H1 (cell line): Measurements from ENCODE around the gene TMEM178B. TPM values are rescaled to one million over a fixed set of nuclear protein-coding genes. Genes with fewer than 3 reads are reported as not detected.

Experiments
- CTCF ChIA-PET: fragments of 300-600 bp; sonication (Branson Sonifier 250); formaldehyde crosslinking; loops from one replicate; lab custom pipeline; 2021; ENCODE audit not compliant: partially characterized antibody; lab: Charles Lee
- POLR2A ChIA-PET: fragments of 300-600 bp; sonication (Branson Sonifier 250); formaldehyde crosslinking; loops from one replicate; lab custom pipeline; 2021; ENCODE audit warnings: inconsistent platforms; ENCODE audit not compliant: partially characterized antibody; lab: Charles Lee
- DNase-seq, 2 experiments: peaks; one replicate each; pipeline versions ENCODE4 v3.0.0 to v3.0.0-alpha.2; 2010 to 2022; ENCODE audit warnings: low spot score in 2 of 2, low read depth in 1 of 2, mixed read lengths in 1 of 2
- FAIRE-seq: peaks from 2 replicates; lab custom pipeline; 2011; peaks lifted over from hg19 to GRCh38; lab: Jason Lieb, UNC
- H2AFZ ChIP-seq: 2 replicates; pipeline ENCODE4 v1.8.1; 2012; ENCODE audit warnings: low read length, inconsistent platforms
- H2AK5ac ChIP-seq: 2 replicates; pipeline ENCODE4 v1.6.1; 2013; ENCODE audit warnings: low read depth, low read length
- H2BK120ac ChIP-seq: replicated peaks from 2 replicates; pipeline ENCODE3; 2013; ENCODE audit warnings: low read depth, low read length, inconsistent platforms
- H2BK12ac ChIP-seq: 2 replicates; pipeline ENCODE4 v1.6.1; 2013; ENCODE audit warnings: low read depth, low read length
- H2BK15ac ChIP-seq: 2 replicates; pipeline ENCODE4 v1.6.1; 2013; ENCODE audit warnings: low read length
- H2BK20ac ChIP-seq: 2 replicates; pipeline ENCODE4 v1.6.1; 2013; ENCODE audit warnings: low read length
- H2BK5ac ChIP-seq: 2 replicates; pipeline ENCODE4 v1.6.1; 2013; ENCODE audit warnings: low read depth, low read length
- H3K14ac ChIP-seq: 2 replicates; pipeline ENCODE4 v1.6.1; 2013; ENCODE audit warnings: inconsistent platforms; ENCODE audit not compliant: insufficient read length
- H3K18ac ChIP-seq: 2 replicates; pipeline ENCODE4 v1.6.1; 2013; ENCODE audit warnings: low read length; ENCODE audit errors: extremely low read depth
- H3K23ac ChIP-seq: 2 replicates; pipeline ENCODE4 v1.6.1; 2013; ENCODE audit warnings: inconsistent platforms; ENCODE audit not compliant: insufficient read length
- H3K23me2 ChIP-seq: 2 replicates; pipeline ENCODE4 v1.6.1; 2013; ENCODE audit warnings: low read depth, low read length
- H3K27ac ChIP-seq: 2 replicates; pipeline ENCODE4 v1.6.1; 2011; ENCODE audit warnings: low read depth, low read length, inconsistent platforms
- H3K27me3 ChIP-seq, 4 experiments: replicated peaks in 1 of 4; 1 replicate in 1 of 4; 2 replicates in 3 of 4; pipeline versions ENCODE4 v1.6.1 to v1.8.1; 2011 to 2013; ENCODE audit warnings: low read length in 3 of 4, mild to moderate bottlenecking in 3 of 4, inconsistent platforms in 2 of 4, mixed read lengths in 2 of 4, moderate library complexity in 1 of 4; ENCODE audit not compliant: control insufficient read depth in 3 of 4, insufficient read depth in 3 of 4; ENCODE audit errors: extremely low read depth in 1 of 4
- H3K36me3 ChIP-seq, 4 experiments: 2 replicates each; pipeline versions ENCODE4 v1.6.1 to v1.8.1; 2011 to 2013; ENCODE audit warnings: mild to moderate bottlenecking in 4 of 4, low read length in 3 of 4, moderate library complexity in 2 of 4, control low read depth in 1 of 4, inconsistent platforms in 1 of 4; ENCODE audit not compliant: insufficient read depth in 4 of 4, control insufficient read depth in 2 of 4
- H3K4ac ChIP-seq: replicated peaks from 2 replicates; pipeline ENCODE3; 2013; ENCODE audit warnings: low read length, low read depth, mixed read lengths, inconsistent platforms; ENCODE audit not compliant: insufficient read length
- H3K4me1 ChIP-seq, 4 experiments: replicated peaks in 1 of 4; 1 replicate in 1 of 4; 2 replicates in 3 of 4; pipeline versions ENCODE4 v1.6.1 to v1.8.1; 2011 to 2013; ENCODE audit warnings: low read length in 3 of 4, inconsistent platforms in 2 of 4, mixed read lengths in 1 of 4; ENCODE audit not compliant: insufficient read depth in 4 of 4, control insufficient read depth in 3 of 4
- H3K4me2 ChIP-seq, 2 experiments: 2 replicates each; pipeline versions ENCODE4 v1.6.1 to v1.8.1; 2011 to 2013; ENCODE audit warnings: low read depth in 2 of 2, low read length in 2 of 2, control low read depth in 1 of 2, inconsistent platforms in 1 of 2, mild to moderate bottlenecking in 1 of 2; ENCODE audit not compliant: insufficient read depth in 1 of 2
- H3K4me3 ChIP-seq, 4 experiments: fragments of 200-600, 300-600 bp in 1 of 4; sonication (generic), shearing (Covaris generic), sonication (Bioruptor Twin) in 1 of 4; 2 replicates each; pipeline versions ENCODE4 v1.5.1 to v1.8.1; 2011 to 2016; ENCODE audit warnings: low read length in 4 of 4, low read depth in 3 of 4, control low read depth in 2 of 4, inconsistent platforms in 2 of 4, mild to moderate bottlenecking in 2 of 4, mixed read lengths in 1 of 4, moderate library complexity in 1 of 4; ENCODE audit not compliant: insufficient read depth in 2 of 4; ENCODE audit errors: extremely low read depth in 1 of 4
- H3K56ac ChIP-seq: replicated peaks from 2 replicates; pipeline ENCODE3; 2013; ENCODE audit warnings: low read depth, mild to moderate bottlenecking, mixed read lengths, low read length, inconsistent platforms; ENCODE audit not compliant: insufficient read length
- H3K79me1 ChIP-seq: 2 replicates; pipeline ENCODE4 v1.6.1; 2013; ENCODE audit warnings: low read depth, low read length, control low read depth
- H3K79me2 ChIP-seq, 2 experiments: 2 replicates each; pipeline versions ENCODE4 v1.6.1 to v1.8.1; 2012 to 2013; ENCODE audit warnings: low read length in 2 of 2, mild to moderate bottlenecking in 2 of 2, inconsistent platforms in 1 of 2; ENCODE audit not compliant: insufficient read depth in 2 of 2, control insufficient read depth in 1 of 2
- H3K9ac ChIP-seq, 4 experiments: replicated peaks in 1 of 4; 1 replicate in 1 of 4; 2 replicates in 3 of 4; pipeline versions ENCODE4 v1.6.1 to v1.8.1; 2011 to 2013; ENCODE audit warnings: low read depth in 3 of 4, low read length in 3 of 4, control low read depth in 2 of 4, mild to moderate bottlenecking in 2 of 4, moderate library complexity in 2 of 4, inconsistent platforms in 1 of 4; ENCODE audit errors: extremely low read depth in 1 of 4
- H3K9me3 ChIP-seq, 2 experiments: 2 replicates each; pipeline versions ENCODE4 v1.6.1 to v1.8.1; 2012 to 2013; ENCODE audit warnings: mild to moderate bottlenecking in 2 of 2, moderate library complexity in 2 of 2, control low read depth in 1 of 2, inconsistent platforms in 1 of 2, low read depth in 1 of 2, low read length in 1 of 2, mixed read lengths in 1 of 2; ENCODE audit not compliant: insufficient read depth in 2 of 2
- H4K20me1 ChIP-seq, 2 experiments: replicated peaks in 1 of 2; 2 replicates each; pipeline versions ENCODE3 to v1.8.1; 2011 to 2013; ENCODE audit warnings: inconsistent platforms in 2 of 2, low read length in 2 of 2, mild to moderate bottlenecking in 1 of 2; ENCODE audit not compliant: insufficient read depth in 2 of 2, control insufficient read depth in 1 of 2
- H4K5ac ChIP-seq: 2 replicates; pipeline ENCODE4 v1.6.1; 2013; ENCODE audit warnings: low read length, low read depth, mixed read lengths, inconsistent platforms; ENCODE audit not compliant: insufficient read length
- H4K8ac ChIP-seq: 2 replicates; pipeline ENCODE4 v1.8.0; 2013; ENCODE audit warnings: mild to moderate bottlenecking, moderate library complexity, low read length, inconsistent platforms; ENCODE audit not compliant: insufficient read depth; ENCODE audit errors: extremely low read depth
- H4K91ac ChIP-seq: replicated peaks from 2 replicates; pipeline ENCODE3; 2013; ENCODE audit warnings: low read length, mixed read lengths, inconsistent platforms; ENCODE audit not compliant: insufficient read length
- BCL11A ChIP-seq, 2 experiments: IDR thresholded peaks; one replicate each; pipeline ENCODE4 v1.6.1; 2011; ENCODE audit warnings: low read depth in 2 of 2, low read length in 2 of 2, mild to moderate bottlenecking in 2 of 2
- CBX5 ChIP-seq: fragments of 300-800, 300-1000 bp; sonication (generic); IDR thresholded peaks from 2 replicates; pipeline ENCODE4 v1.7.1; 2016; ENCODE audit warnings: antibody characterized with exemption, low read length, low read depth
- CTBP2 ChIP-seq: IDR thresholded peaks from 2 replicates; pipeline ENCODE4 v1.7.0; 2011; ENCODE audit warnings: borderline replicate concordance, mild to moderate bottlenecking, moderate library complexity, mixed read lengths, low read length; ENCODE audit not compliant: insufficient read depth, insufficient read length
- EGR1 ChIP-seq: IDR thresholded peaks from 2 replicates; pipeline ENCODE4 v1.6.1; 2011; ENCODE audit warnings: low read depth, low read length, borderline replicate concordance
- EZH2 ChIP-seq: fragments of 200-600 bp; sonication (generic); IDR thresholded peaks from 2 replicates; pipeline ENCODE4 v1.7.1; 2012; ENCODE audit warnings: low read depth, mild to moderate bottlenecking, moderate library complexity, low read length, inconsistent platforms; ENCODE audit not compliant: severe bottlenecking
- JUND ChIP-seq: IDR thresholded peaks from 2 replicates; pipeline ENCODE4 v1.6.1; 2011; ENCODE audit warnings: mild to moderate bottlenecking, improper control_type of control experiment, low read length
- KDM5A ChIP-seq: fragments of 200-600 bp; IDR thresholded peaks from 2 replicates; pipeline ENCODE4 v1.7.1; 2012; ENCODE audit warnings: mild to moderate bottlenecking, low read length, inconsistent platforms, mixed read lengths
- RXRA ChIP-seq: IDR thresholded peaks from 2 replicates; pipeline ENCODE4 v1.6.1; 2011; ENCODE audit warnings: low read depth, mild to moderate bottlenecking, low read length, moderate library complexity; ENCODE audit not compliant: insufficient read depth
- SIN3A ChIP-seq, 2 experiments: IDR thresholded peaks in 1 of 2; conservative IDR thresholded peaks in 1 of 2; 2 replicates each; pipeline ENCODE4 v1.6.1; 2011 to 2012; ENCODE audit warnings: low read length in 2 of 2, improper control_type of control experiment in 1 of 2, low read depth in 1 of 2, mild to moderate bottlenecking in 1 of 2
- SIX5 ChIP-seq: IDR thresholded peaks from 2 replicates; pipeline ENCODE4 v1.6.1; 2011; ENCODE audit warnings: mild to moderate bottlenecking, low read depth, low read length
- TEAD4 ChIP-seq: IDR thresholded peaks from 2 replicates; pipeline ENCODE4 v1.6.1; 2012; ENCODE audit warnings: low read depth, low read length, inconsistent platforms, mixed read lengths
- USF2 ChIP-seq: IDR thresholded peaks from 2 replicates; pipeline ENCODE4 v1.6.1; 2011; ENCODE audit warnings: low read length, improper control_type of control experiment
- WGBS, 2 experiments: shearing (Covaris generic) in 1 of 2; methylation state at CpG; one replicate each; pipeline versions ENCODE4 v1.1.6 to v1.1.7; 2013 to 2015; ENCODE audit warnings: low lambda C conversion rate in 2 of 2, mixed read lengths in 2 of 2, inconsistent platforms in 1 of 2, low coverage in 1 of 2, missing lambda C conversion rate in 1 of 2; ENCODE audit not compliant: insufficient replicate concordance in 2 of 2, insufficient coverage in 1 of 2, insufficient read length in 1 of 2; ENCODE audit errors: extremely low coverage in 1 of 2, missing lambda C conversion rate in 1 of 2; 5-methylcytosine and 5-hydroxymethylcytosine counted together
- polyA plus RNA-seq, 7 experiments: library from polyadenylated mRNA; depleted of rRNA in 3 of 7; stranded (reverse) in 5 of 7; unstranded in 2 of 7; fragments of >200 nt in 5 of 7; fragments of 200-250 nt in 2 of 7; gene quantifications; 1 replicate in 5 of 7; 2 replicates in 1 of 7; 4 replicates in 1 of 7; pipeline versions ENCODE4 v1.2.1 to v1.2.3, GENCODE V29; 2011 to 2013; ENCODE audit warnings: missing spikeins in 2 of 7, mixed read lengths in 2 of 7
- total RNA-seq: library from RNA; stranded (reverse); fragmentation: NEBNext Ultra II Directional; extraction: Animal tissue kit (Norgen Biotek cat#: 25700); gene quantifications from 2 replicates; pipeline ENCODE4 v1.2.1, GENCODE V29; 2021

Gene TMEM178B
- total and polyA plus RNA-seq, 2 of the 8 experiments (the other 6 are each of a cell fraction or from before 2014, with no cell fraction given) = 5.3 to 18.1 TPM

GRCh38 chr7:141202535-141202934 is 128.7 kb downstream of the TMEM178B start:
- Histone ChIP-seq H4K5ac (no peak overlapping the region), H2AK5ac (no peak overlapping the region), H3K18ac (no peak overlapping the region), H3K9me3 (no peaks in the 10 kb centered on the region), H3K23me2 (no peaks in the 10 kb centered on the region), H3K27ac (no peak overlapping the region), H4K20me1 (no peaks in the 10 kb centered on the region), H3K4me2 (no peak overlapping the region), H3K27me3 (no peaks in the 10 kb centered on the region), H4K8ac (no peak overlapping the region), H2AFZ (no peak overlapping the region), H2BK5ac (no peak overlapping the region), H3K36me3 (no peaks in the 10 kb centered on the region), H3K4me3 (no peak overlapping the region), H3K9ac (no peak overlapping the region), H3K79me1 (no peaks in the 10 kb centered on the region; the same call in 1 of the 2 replicates), H2BK15ac (no peak overlapping the region), H3K4ac (no peak overlapping the region), H2BK120ac (no peak overlapping the region), H2BK12ac (no peak overlapping the region), H4K91ac (no peak overlapping the region), H3K79me2 (no peaks in the 10 kb centered on the region), H3K4me1 (peaks cover 0 to 8% (median 1%) of the 10 kb centered on the region in 4 experiments; a peak in 4 of 7 replicates), H3K14ac (no peak overlapping the region), H3K56ac (no peak overlapping the region), H3K23ac (no peak overlapping the region), H2BK20ac (no peak overlapping the region)
- WGBS, 2 experiments = 82% methylated on average over 4 of the region's 4 CpGs; no CpG with 5 or more reads in 1 of the 2 experiments
- FAIRE-seq (no peak), DNase-seq (no peak)
- CTCF ChIA-PET = interaction anchor here (1.4 to 2.5 kb wide), 2 partner anchors 30 to 36 kb away, joined by 4 to 8 read pairs; no protein-coding TSS in a partner anchor
- POLR2A ChIA-PET = interaction anchor here (0.8 kb wide), 1 partner anchor 447 kb away, joined by 3 read pairs; no protein-coding TSS in a partner anchor
- no peak for TF ChIP-seq BCL11A (IDR thresholded peaks at IDR 0.05; ENCODE audit: low read depth in 2 of 2, low read length in 2 of 2)
- no peak for TF ChIP-seq SIN3A (conservative IDR thresholded peaks at IDR 0.05 in 1 of 2, IDR thresholded peaks at IDR 0.05 in 1 of 2; ENCODE audit: low read depth in 1 of 2, low read length in 2 of 2)
- no peak for TF ChIP-seq USF2
- TF ChIP-seq EGR1 = no peak
- no peak for TF ChIP-seq CTBP2
- TF ChIP-seq SIX5 = no peak
- TF ChIP-seq RXRA = no peak
- TF ChIP-seq TEAD4 = no peak
- TF ChIP-seq CBX5 = no peak
- no peak for TF ChIP-seq EZH2
- TF ChIP-seq KDM5A = no peak
- TF ChIP-seq JUND = no peak
